Measurements from ENCODE around the gene TSSK2. TPM values are rescaled to one million over a fixed set of nuclear protein-coding genes. Genes with fewer than 3 reads are reported as not detected.
"Not testable (repeated sequence)": the region's sequence is repeated elsewhere in the genome, so short reads cannot be mapped to it uniquely, and the experiment has no call there.

The TSSK2 gene
- not detected in 2 replicates for total RNA-seq (2014; rRNA removed; shearing (Covaris generic))

- DNase-seq = no peak
- H3K27me3 ChIP-seq = no peaks in the 10 kb centered on the region
- no peaks in the 10 kb centered on the region for H3K4me1 ChIP-seq
- H3K9me3 ChIP-seq (replicated peaks) = no peaks in the 10 kb centered on the region
- no peak within 1 kb of the TSS for H3K4me3 ChIP-seq
- H3K36me3 ChIP-seq = peaks cover 16% of the 10 kb centered on the region; the same call in 1 of the 2 replicates
- H3K27ac ChIP-seq = no peak within 1 kb of the TSS
These were observed at the start of gene TSSK2 for GRCh38 chr22:19130959-19131684. TSSK2 (plus strand) TSS chr22:19131308; CDS start chr22:19131400, 92 bp downstream.

DNA sequence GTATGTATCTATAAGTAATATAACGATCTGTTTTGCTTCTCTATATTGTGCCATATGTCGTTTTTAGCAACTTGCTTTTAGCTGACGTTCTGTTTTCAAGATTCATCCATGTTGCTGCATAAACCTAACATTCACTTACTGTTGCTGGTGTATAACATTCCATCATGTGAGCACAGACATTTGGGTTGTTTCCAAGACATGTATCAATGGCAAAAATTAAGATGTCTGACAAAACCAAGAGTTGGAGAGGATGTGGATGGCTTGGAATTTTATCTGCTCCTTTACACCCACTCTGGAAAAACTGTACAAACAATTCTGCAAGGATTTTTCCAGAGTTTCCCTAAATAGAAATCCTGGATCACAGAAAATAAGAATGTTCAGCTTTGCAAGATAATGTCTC lies 49.8 kb upstream of the TSSK2 start:
- Histone ChIP-seq H3K27me3 (no peaks in the 10 kb centered on the region), H3K36me3 (peaks cover 3% of the 10 kb centered on the region; the same call in 1 of the 2 replicates), H3K9me3 (replicated peaks) (no peaks in the 10 kb centered on the region), H3K4me3 (no peak overlapping the region), H3K4me1 (peaks cover 11% of the 10 kb centered on the region), H3K27ac (no peak overlapping the region)
- no peak for DNase-seq

GRCh38 chr22:19082101-19082500 lies 49.0 kb upstream of the TSSK2 start:
- no peak for DNase-seq
- H3K36me3 ChIP-seq = peaks cover 3% of the 10 kb centered on the region; the same call in 1 of the 2 replicates
- no peaks in the 10 kb centered on the region for H3K9me3 ChIP-seq (replicated peaks)
- no peaks in the 10 kb centered on the region for H3K27me3 ChIP-seq
- no peak overlapping the region for H3K27ac ChIP-seq
- H3K4me3 ChIP-seq = no peak overlapping the region
- H3K4me1 ChIP-seq = peaks cover 15% of the 10 kb centered on the region

- Histone ChIP-seq H3K4me1 (peaks cover 15% of the 10 kb centered on the region), H3K9me3 (replicated peaks) (no peaks in the 10 kb centered on the region), H3K36me3 (peaks cover 3% of the 10 kb centered on the region; the same call in 1 of the 2 replicates), H3K4me3 (no peak overlapping the region), H3K27me3 (no peaks in the 10 kb centered on the region), H3K27ac (no peak overlapping the region)
- no peak for DNase-seq
These were observed 48.3 kb upstream of the TSSK2 start for GRCh38 chr22:19082793-19083192.

DNA sequence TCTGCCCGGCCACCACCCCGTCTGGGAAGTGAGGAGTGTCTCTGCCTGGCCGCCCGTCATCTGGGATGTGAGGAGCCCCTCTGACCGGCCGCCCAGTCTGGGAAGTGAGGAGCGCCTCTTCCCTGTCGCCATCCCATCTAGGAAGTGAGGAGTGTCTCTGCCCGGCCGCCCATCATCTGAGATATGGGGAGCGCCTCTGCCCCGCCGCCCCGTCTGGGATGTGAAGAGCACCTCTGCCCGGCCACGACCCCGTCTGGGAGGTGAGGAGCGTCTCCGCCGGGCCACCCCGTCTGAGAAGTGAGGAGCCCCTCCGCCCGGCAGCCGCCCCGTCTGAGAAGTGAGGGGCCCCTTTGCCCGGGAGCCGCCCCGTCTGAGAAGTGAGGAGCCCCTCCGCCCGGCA lies 47.0 kb upstream of the TSSK2 start:
- H3K36me3 ChIP-seq; DNase-seq; H3K27ac ChIP-seq; H3K27me3 ChIP-seq; H3K9me3 ChIP-seq (replicated peaks); H3K4me3 ChIP-seq: not testable (repeated sequence)
- H3K4me1 ChIP-seq = peaks cover 15% of the 10 kb centered on the region

GRCh38 chr22:19084586-19084985 lies 46.5 kb upstream of the TSSK2 start:
- DNase-seq; H3K4me3 ChIP-seq; H3K9me3 ChIP-seq (replicated peaks); H3K27me3 ChIP-seq; H3K36me3 ChIP-seq; H3K27ac ChIP-seq: not testable (repeated sequence)
- H3K4me1 ChIP-seq = peaks cover 15% of the 10 kb centered on the region

DNA sequence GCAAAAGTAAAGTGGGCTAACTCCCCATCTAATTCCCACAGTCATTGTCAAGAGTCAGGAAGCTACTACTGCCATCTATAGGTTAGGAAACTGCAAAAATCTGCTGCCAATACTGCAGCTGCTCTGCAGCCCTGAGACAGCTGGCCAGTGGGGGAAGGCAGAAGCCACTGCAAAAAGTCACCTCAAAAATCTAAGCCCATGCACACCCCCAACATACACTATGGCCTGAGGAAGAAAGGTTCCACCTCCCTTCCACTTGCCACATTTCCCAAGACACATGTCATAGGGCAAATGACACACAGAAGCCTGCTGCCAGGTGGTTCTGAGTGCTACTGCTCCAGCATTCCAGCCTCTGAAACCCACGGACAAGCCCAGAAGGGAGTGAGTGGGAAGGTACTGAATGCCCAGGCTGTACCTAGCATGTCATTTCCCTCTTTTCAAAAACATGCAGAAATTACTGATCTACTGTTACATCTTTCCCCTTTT lies 45.8 kb upstream of the TSSK2 start:
- no peaks in the 10 kb centered on the region; the same call in 1 of the 2 replicates for H3K36me3 ChIP-seq
- no peaks in the 10 kb centered on the region for H3K27me3 ChIP-seq
- peaks cover 15% of the 10 kb centered on the region for H3K4me1 ChIP-seq
- no peak overlapping the region for H3K4me3 ChIP-seq
- DNase-seq = peak; percentile 51 to 72
- no peaks in the 10 kb centered on the region for H3K9me3 ChIP-seq (replicated peaks)
- peak overlapping the region; percentile 4 for H3K27ac ChIP-seq

DNA sequence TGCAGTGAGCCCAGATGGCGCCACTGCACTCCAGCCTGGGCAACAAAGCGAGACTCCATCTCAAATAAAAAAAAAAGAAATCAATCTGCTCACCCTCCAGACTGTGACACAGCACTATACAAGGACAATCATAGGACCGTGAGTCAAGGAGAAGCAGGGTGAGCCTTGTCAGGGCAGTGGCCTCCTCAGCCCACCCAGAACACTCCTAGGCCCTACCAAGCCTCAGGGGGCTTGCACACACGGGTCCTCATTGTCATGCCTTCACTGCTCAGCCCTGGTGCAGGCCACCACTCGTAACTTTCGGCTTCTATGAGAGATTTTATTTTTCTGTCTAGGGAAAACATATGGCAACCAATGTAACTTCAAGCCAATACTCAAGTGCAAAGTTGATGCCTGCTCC lies 44.7 kb upstream of the TSSK2 start:
- Histone ChIP-seq H3K4me3 (no peak overlapping the region), H3K27ac (no peak overlapping the region), H3K27me3 (no peaks in the 10 kb centered on the region), H3K36me3 (no peaks in the 10 kb centered on the region; the same call in 1 of the 2 replicates), H3K9me3 (replicated peaks) (no peaks in the 10 kb centered on the region), H3K4me1 (peaks cover 15% of the 10 kb centered on the region)
- DNase-seq = no peak

DNA sequence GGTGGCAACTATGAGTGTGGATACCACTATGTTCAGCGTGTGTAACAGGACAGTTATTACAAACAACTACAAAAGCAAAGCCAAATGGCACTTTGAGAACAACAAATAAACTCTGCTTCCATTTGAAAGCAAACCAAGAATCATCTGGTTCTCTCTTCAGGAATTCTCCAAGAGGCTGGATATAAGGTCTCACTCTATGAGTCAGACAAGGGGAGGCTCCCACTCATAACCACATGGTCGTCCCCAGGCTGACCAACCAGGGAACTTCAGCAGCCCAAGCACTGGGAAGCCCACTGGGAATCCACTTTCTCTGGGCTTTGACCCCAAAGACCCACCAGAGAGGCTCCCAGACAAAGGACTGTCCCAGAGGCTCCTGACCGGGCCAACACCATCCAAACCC lies 44.2 kb upstream of the TSSK2 start:
- H3K36me3 ChIP-seq = no peaks in the 10 kb centered on the region; the same call in 1 of the 2 replicates
- H3K27ac ChIP-seq = no peak overlapping the region
- no peak for DNase-seq
- H3K9me3 ChIP-seq (replicated peaks) = no peaks in the 10 kb centered on the region
- peaks cover 15% of the 10 kb centered on the region for H3K4me1 ChIP-seq
- H3K27me3 ChIP-seq = no peaks in the 10 kb centered on the region
- H3K4me3 ChIP-seq = no peak overlapping the region

DNA sequence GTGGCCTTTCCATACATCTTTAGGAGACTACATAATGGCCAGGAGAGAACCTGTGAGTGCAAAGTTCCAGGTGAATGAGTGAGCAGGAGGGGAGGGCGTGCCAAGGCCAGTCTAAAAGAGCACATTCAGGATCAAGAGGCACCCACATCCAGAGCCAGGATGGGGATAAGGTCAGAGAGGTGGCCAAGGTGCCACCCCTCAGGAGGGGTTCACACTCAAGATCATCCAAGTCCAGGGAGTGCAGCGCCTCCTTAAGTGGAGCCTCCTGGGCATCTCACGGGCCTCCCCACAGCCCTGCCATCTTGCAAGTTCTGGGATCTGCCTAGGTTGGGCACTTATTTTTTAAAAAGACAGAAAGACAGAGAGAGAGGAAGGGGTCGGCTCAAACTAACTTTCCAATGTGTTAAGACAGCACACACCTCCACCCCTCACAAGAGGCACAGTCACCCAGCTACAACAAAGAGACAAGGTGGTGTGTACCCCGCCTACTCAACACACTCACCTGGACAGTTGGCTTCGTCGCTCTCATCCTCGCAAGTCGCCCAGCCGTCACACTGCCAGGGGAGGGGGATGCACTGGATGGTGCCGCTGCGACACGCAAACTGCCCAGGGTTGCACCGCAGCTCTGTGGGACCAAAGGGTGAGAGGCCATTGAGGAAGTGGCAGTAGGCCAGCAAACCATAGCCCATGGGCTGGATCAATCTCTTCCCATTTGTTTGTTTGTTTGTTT lies 42.1 kb upstream of the TSSK2 start:
- no peaks in the 10 kb centered on the region for H3K9me3 ChIP-seq (replicated peaks)
- no peak overlapping the region for H3K4me3 ChIP-seq
- H3K4me1 ChIP-seq = peaks cover 15% of the 10 kb centered on the region
- DNase-seq = no peak
- H3K36me3 ChIP-seq = no peaks in the 10 kb centered on the region
- no peak overlapping the region for H3K27ac ChIP-seq
- H3K27me3 ChIP-seq = no peaks in the 10 kb centered on the region

- H3K9me3 ChIP-seq (replicated peaks) = no peaks in the 10 kb centered on the region
- H3K36me3 ChIP-seq = peaks cover 4% of the 10 kb centered on the region; the same call in 1 of the 2 replicates
- no peaks in the 10 kb centered on the region for H3K27me3 ChIP-seq
- no peak for DNase-seq
- peaks cover 14% of the 10 kb centered on the region for H3K4me1 ChIP-seq
- H3K4me3 ChIP-seq = no peak overlapping the region
- H3K27ac ChIP-seq = no peak overlapping the region
These were observed 40.9 kb upstream of the TSSK2 start for GRCh38 chr22:19090183-19090582.

- Histone ChIP-seq H3K27ac (no peak overlapping the region), H3K9me3 (replicated peaks) (no peaks in the 10 kb centered on the region), H3K4me3 (no peak overlapping the region), H3K27me3 (no peaks in the 10 kb centered on the region), H3K4me1 (peaks cover 9% of the 10 kb centered on the region), H3K36me3 (peaks cover 4% of the 10 kb centered on the region; the same call in 1 of the 2 replicates)
- DNase-seq = no peak
These were observed 40.5 kb upstream of the TSSK2 start for GRCh38 chr22:19090586-19091127.

GRCh38 chr22:19092725-19093124 lies 38.4 kb upstream of the TSSK2 start:
- Histone ChIP-seq H3K27me3 (no peaks in the 10 kb centered on the region), H3K27ac (no peak overlapping the region), H3K4me1 (peaks cover 1% of the 10 kb centered on the region; the same call in 1 of the 2 replicates), H3K9me3 (replicated peaks) (no peaks in the 10 kb centered on the region), H3K4me3 (no peak overlapping the region), H3K36me3 (peaks cover 4% of the 10 kb centered on the region)
- DNase-seq = no peak

GRCh38 chr22:19094393-19094997 lies 36.6 kb upstream of the TSSK2 start:
- H3K27ac ChIP-seq = no peak overlapping the region
- no peak for DNase-seq
- H3K4me1 ChIP-seq = peaks cover 13% of the 10 kb centered on the region

GRCh38 chr22:19096555-19096954 lies 34.6 kb upstream of the TSSK2 start:
- Histone ChIP-seq H3K27ac (no peak overlapping the region), H3K27me3 (no peaks in the 10 kb centered on the region), H3K4me1 (peaks cover 13% of the 10 kb centered on the region), H3K9me3 (replicated peaks) (no peaks in the 10 kb centered on the region), H3K36me3 (peaks cover 4% of the 10 kb centered on the region), H3K4me3 (no peak overlapping the region)
- DNase-seq = no peak

More at GRCh38 chr22:19094393-19094997, 36.6 kb upstream of the TSSK2 start:
- Histone ChIP-seq H3K36me3 (peaks cover 4% of the 10 kb centered on the region), H3K27me3 (no peaks in the 10 kb centered on the region), H3K9me3 (replicated peaks) (no peaks in the 10 kb centered on the region), H3K4me3 (no peak overlapping the region)

All from SJCRH30 (cell line).